ENCODE results near the gene RNF103. TPM values are rescaled to one million over a fixed set of nuclear protein-coding genes. Genes with fewer than 3 reads are reported as not detected.

Gene RNF103
- total RNA-seq = 62.0 TPM

DNA sequence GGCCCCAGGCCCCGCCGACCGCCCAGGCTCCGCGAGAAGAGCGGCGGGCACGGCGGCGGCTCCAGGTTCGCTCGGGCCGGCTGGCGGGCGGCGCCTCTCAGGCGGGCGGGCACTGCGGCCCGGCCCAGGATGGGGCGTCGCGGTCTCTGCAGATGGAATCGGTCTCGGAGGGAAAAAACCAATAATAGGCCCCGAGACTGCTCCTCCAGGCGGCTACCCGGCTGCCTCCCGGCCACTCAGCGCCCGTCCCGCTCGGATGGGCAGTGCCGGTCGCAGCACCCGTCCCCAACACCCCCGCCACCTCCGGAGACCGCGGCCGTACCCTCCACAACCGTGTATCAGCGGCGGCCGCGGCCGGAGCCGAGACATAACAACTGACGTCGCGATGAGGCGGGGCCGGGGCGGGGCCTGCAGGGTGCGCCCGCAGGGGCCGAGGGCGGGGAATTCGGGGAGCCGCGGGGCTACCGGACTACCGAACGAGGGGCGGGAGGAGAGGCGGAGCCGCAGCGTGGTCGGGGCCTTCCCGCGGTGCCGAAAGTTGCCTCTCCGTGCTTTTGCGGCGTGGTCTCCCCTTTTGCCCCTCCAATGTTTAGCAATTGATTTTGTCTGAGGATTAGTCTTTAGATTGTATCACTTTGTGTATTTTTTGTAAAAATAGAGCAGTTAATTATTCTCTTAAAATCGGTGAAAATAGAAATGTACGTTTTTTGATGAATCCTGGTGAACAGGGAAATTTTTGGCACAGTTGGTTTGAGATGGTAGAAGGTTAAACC lies at the start of gene RNF103:
RNF103 (minus strand) TSS at position 372 of the 773 bp plus-strand sequence. CDS start 979 bp downstream, outside the sequence.

GRCh38 chr2:86562922-86563649 lies 60.6 kb downstream of the RNF103 start, which contains the start of gene CHMP3:
Gene CHMP3 (minus strand): TSS chr2:86563443. CDS start chr2:86563348, 95 bp downstream.

Other genes with a start within 250 kb of the RNF103 start
- 46.6 TPM for gene KDM3A, start 182.5 kb downstream of the RNF103 start, total RNA-seq
- gene CHMP3, start 60.4 kb downstream of the RNF103 start, total RNA-seq = 41.9 TPM
- gene RMND5A, start 96.4 kb upstream of the RNF103 start, total RNA-seq = 49.1 TPM
- 1.3 TPM for gene CD8A, start 167.0 kb upstream of the RNF103 start, total RNA-seq
- not detected for gene CD8B, start 238.0 kb upstream of the RNF103 start, total RNA-seq